Thyroid gland (tissue), 4 donors: ENCODE results near the gene C2CD2. TPM values are rescaled to one million over a fixed set of nuclear protein-coding genes. Genes with fewer than 3 reads are reported as not detected.

Experiments
- DNase-seq, 2 donors: peaks; one replicate each; pipeline ENCODE4 v3.0.0-alpha.2; 2019
- H3K27ac ChIP-seq, 3 donors: fragments of 200-600 bp; sonication (generic); 1 replicate in 2 of 3; 2 replicates in 1 of 3; pipeline ENCODE4 v1.5.1; 2016 to 2019; ENCODE audit warnings: mild to moderate bottlenecking in 1 of 3, moderate library complexity in 1 of 3
- H3K27me3 ChIP-seq: fragments of 200-600 bp; sonication (generic); one replicate; pipeline ENCODE4 v1.5.1; 2019
- H3K36me3 ChIP-seq, 2 donors: fragments of 200-600 bp; sonication (generic); one replicate each; pipeline ENCODE4 v1.5.1; 2016 to 2019
- H3K4me1 ChIP-seq, 2 donors: fragments of 200-600 bp; sonication (generic); one replicate each; pipeline ENCODE4 v1.5.1; 2017 to 2019
- H3K4me3 ChIP-seq, 3 donors: fragments of 200-600 bp; sonication (generic); replicated peaks in 1 of 3; 1 replicate in 2 of 3; 2 replicates in 1 of 3; pipeline ENCODE4 v1.5.1; 2016; ENCODE audit warnings: mild to moderate bottlenecking in 1 of 3
- H3K9me3 ChIP-seq: fragments of 200-600 bp; sonication (generic); one replicate; pipeline ENCODE4 v1.5.1; 2017
- CTCF ChIP-seq, 6 experiments: fragments of 200-600 bp in 3 of 6; fragments of 450-650 bp in 3 of 6; sonication (generic) in 3 of 6; IDR thresholded peaks; one replicate each; pipeline ENCODE4 v1.5.1; 2016 to 2019; ENCODE audit warnings: antibody characterized with exemption in 6 of 6, mild to moderate bottlenecking in 2 of 6, inconsistent platforms in 1 of 6, moderate library complexity in 1 of 6
- POLR2A ChIP-seq, 2 donors: fragments of 450-650 bp; IDR thresholded peaks; one replicate each; pipeline ENCODE4 v1.6.1; 2017; ENCODE audit warnings: antibody characterized with exemption in 2 of 2, mild to moderate bottlenecking in 2 of 2, moderate library complexity in 1 of 2
- WGBS, 2 donors: methylation state at CpG; one replicate each; pipeline ENCODE4 v1.1.5; 2017; 5-methylcytosine and 5-hydroxymethylcytosine counted together
- intact Hi-C: fragments of 100-400 bp; cut with DNase I; formaldehyde crosslinking; loops from one replicate; pipeline ENCODE4 v1.15.1; 2023
- total RNA-seq, 4 donors: library from RNA; depleted of rRNA; stranded (reverse); fragments of >200 nt; gene quantifications; one replicate each; pipeline ENCODE4 v1.2.3, GENCODE V29; 2016

Gene C2CD2
- total RNA-seq, 4 donors from 2014 or later = 12.7 to 22.7 (median 20.0) TPM

GRCh38 chr21:41971891-41972290 lies 18.1 kb upstream of the C2CD2 start:
- 87 to 91% methylated on average over 6 of the region's 6 CpGs for WGBS, 2 donors
- H3K4me1 ChIP-seq = no peaks in the 10 kb centered on the region

GRCh38 chr21:41970751-41971653 lies 17.2 kb upstream of the C2CD2 start:
- whole genome bisulfite sequencing, 2 donors = 85 to 90% methylated on average over 16 to 20 of the region's 20 CpGs
- DNase-seq = no peak
- intact Hi-C loops = no loop called here
- H3K9me3 ChIP-seq = no peaks in the 10 kb centered on the region
- H3K27me3 ChIP-seq = no peaks in the 10 kb centered on the region
- H3K27ac ChIP-seq = no peak overlapping the region
- H3K36me3 ChIP-seq = no peaks in the 10 kb centered on the region
- no peaks in the 10 kb centered on the region for H3K4me1 ChIP-seq
- TF ChIP-seq POLR2A (IDR thresholded peaks at IDR 0.05) = no peak
- TF ChIP-seq CTCF (IDR thresholded peaks at IDR 0.05) = no peak
- H3K4me3 ChIP-seq = no peak overlapping the region

More at GRCh38 chr21:41971891-41972290, 18.1 kb upstream of the C2CD2 start:
- Histone ChIP-seq H3K9me3 (no peaks in the 10 kb centered on the region), H3K27me3 (no peaks in the 10 kb centered on the region), H3K36me3 (no peaks in the 10 kb centered on the region), H3K4me3 (no peak overlapping the region), H3K27ac (no peak overlapping the region)
- DNase-seq = no peak
- intact Hi-C loops = no loop called here
- TF ChIP-seq POLR2A (IDR thresholded peaks at IDR 0.05) = no peak

GRCh38 chr21:41970106-41970391 lies 16.2 kb upstream of the C2CD2 start:
- H3K9me3 ChIP-seq = no peaks in the 10 kb centered on the region
- WGBS, 2 donors = 83 to 87% methylated on average over 5 of the region's 5 CpGs
- no peaks in the 10 kb centered on the region for H3K4me1 ChIP-seq
- TF ChIP-seq POLR2A (IDR thresholded peaks at IDR 0.05) (no peak), CTCF (IDR thresholded peaks at IDR 0.05) (no peak)
- H3K27me3 ChIP-seq = no peaks in the 10 kb centered on the region
- H3K36me3 ChIP-seq = no peaks in the 10 kb centered on the region
- intact Hi-C loops = no loop called here
- no peak overlapping the region for H3K27ac ChIP-seq
- H3K4me3 ChIP-seq = no peak overlapping the region
- DNase-seq = no peak

- intact Hi-C loops = no loop called here
- no peaks in the 10 kb centered on the region for H3K27me3 ChIP-seq
- no peaks in the 10 kb centered on the region for H3K4me1 ChIP-seq
- WGBS, 2 donors = 78 to 89% methylated on average over 4 of the region's 4 CpGs
- no peaks in the 10 kb centered on the region for H3K36me3 ChIP-seq
- no peak overlapping the region for H3K4me3 ChIP-seq
- TF ChIP-seq POLR2A (IDR thresholded peaks at IDR 0.05) (no peak), CTCF (IDR thresholded peaks at IDR 0.05) (no peak)
- DNase-seq = no peak
- H3K9me3 ChIP-seq = no peaks in the 10 kb centered on the region
- no peak overlapping the region for H3K27ac ChIP-seq
Observed at GRCh38 chr21:41967708-41968107, 13.9 kb upstream of the C2CD2 start.

- no peak for DNase-seq
- Histone ChIP-seq H3K9me3 (no peaks in the 10 kb centered on the region), H3K4me1 (no peaks in the 10 kb centered on the region), H3K4me3 (no peak overlapping the region), H3K36me3 (no peaks in the 10 kb centered on the region), H3K27ac (no peak overlapping the region), H3K27me3 (no peaks in the 10 kb centered on the region)
- intact Hi-C loops = no loop called here
- TF ChIP-seq CTCF (IDR thresholded peaks at IDR 0.05) (no peak), POLR2A (IDR thresholded peaks at IDR 0.05) (no peak)
- WGBS, 2 donors = 96 to 97% methylated on average over 9 to 10 of the region's 10 CpGs
Observed at GRCh38 chr21:41966872-41967621, 13.2 kb upstream of the C2CD2 start.
